Stimulated activated CD4-positive, alpha-beta T cell treated with anti-CD3 and anti-CD28 coated beads, TNF-alpha, amount 100 ng/mL, for 48 hours (primary cell): ENCODE data around the gene RACK1.

ENCODE experiments used
- DNase-seq, 3 donors: peaks; one replicate each; pipeline ENCODE4 v3.0.0-alpha.2; 2020; ENCODE audit warnings: low read depth in 3 of 3

RACK1 gene

GRCh38 chr5:181198106-181198685, 45.5 kb downstream of the RACK1 start:
- DNase-seq = no peak

GRCh38 chr5:181197326-181197951, 46.3 kb downstream of the RACK1 start:
- DNase-seq = no peak

DNA sequence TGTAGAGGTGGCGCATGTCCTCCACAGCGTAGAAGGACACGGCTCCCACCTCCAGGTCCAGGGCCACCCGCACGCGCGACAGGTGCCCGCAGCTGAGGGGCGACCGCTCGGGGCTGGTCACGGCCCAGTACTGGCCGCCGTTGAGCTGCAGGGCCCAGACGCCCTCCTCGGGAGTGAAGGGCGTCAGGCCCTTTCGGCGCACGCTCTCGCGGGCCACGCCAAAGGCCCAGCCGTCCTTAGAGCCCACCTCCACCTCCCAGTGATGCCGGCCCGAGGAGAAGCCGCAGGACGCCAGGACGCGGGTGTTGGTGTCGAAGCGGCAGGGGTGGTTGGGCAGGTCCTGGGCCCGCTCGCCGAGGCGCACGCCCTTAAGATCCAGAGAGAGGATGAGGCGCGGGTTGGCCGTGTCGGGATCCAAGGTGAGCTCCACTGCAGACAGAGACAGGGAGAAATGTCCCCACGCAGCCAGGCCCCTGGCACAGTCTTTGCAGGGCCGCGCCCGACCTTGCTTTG, 48.4 kb downstream of the RACK1 start:
- DNase-seq = no peak

DNA sequence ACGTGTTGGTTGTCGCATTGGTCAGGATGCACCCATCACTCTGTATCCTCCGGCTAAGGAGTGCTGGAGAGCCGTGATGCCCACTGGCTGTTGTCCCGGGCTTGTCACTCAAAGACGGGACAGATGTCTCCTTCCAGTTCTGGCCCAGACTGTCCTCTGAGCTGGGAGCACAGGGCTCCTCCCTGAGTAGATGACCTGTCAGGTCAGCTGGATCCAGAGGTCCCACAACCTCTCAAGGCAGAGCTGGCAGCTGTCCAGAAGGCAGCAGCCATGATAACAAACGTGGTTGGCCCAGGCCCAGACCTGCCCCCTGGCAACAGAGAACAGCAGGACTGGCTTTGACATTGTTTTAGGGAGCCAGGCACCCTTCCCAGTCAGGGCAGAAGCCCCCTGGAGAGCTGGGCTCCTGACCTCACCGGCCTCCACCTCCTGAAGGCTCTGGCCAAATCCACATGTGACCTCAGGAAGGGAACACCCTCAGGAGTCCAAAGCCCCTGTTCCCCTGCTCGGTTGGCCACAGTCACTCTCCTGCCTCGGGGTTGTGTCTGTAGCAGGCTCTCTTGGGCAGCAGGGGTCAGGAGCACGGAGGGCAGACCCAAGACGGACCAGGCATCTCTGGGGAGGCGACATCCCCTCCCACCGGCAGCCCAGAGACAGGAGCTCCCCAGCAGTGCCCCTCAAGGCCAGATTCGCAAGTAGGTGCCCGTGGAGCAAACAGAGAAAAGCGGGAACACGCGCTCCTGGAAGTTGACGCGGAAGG, 49.0 kb downstream of the RACK1 start:
- no peak for DNase-seq

DNA sequence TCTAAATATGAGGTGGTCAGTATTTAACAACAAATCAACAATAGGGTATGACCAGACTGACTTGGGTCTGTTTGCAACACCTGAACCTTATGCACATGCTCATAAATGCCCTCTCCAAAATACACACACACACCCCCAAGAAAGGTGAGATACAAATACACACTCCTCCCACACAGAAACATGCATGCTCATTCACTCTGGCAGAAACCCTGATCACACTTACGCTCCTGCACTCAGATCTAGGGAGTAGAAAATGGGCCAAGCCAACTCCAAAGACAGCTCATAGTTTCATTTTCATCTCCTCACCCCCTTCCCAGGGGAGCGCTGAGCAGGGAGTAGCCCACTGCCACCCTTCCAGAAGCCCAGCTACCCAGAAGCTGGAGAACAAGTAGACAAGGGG, 50.0 kb downstream of the RACK1 start:
- no peak for DNase-seq

GRCh38 chr5:181192337-181193046, 51.2 kb downstream of the RACK1 start:
- no peak for DNase-seq

GRCh38 chr5:181191526-181192336, 52.0 kb downstream of the RACK1 start:
- peak; percentile 85 to 92 (median 85) for DNase-seq

DNA sequence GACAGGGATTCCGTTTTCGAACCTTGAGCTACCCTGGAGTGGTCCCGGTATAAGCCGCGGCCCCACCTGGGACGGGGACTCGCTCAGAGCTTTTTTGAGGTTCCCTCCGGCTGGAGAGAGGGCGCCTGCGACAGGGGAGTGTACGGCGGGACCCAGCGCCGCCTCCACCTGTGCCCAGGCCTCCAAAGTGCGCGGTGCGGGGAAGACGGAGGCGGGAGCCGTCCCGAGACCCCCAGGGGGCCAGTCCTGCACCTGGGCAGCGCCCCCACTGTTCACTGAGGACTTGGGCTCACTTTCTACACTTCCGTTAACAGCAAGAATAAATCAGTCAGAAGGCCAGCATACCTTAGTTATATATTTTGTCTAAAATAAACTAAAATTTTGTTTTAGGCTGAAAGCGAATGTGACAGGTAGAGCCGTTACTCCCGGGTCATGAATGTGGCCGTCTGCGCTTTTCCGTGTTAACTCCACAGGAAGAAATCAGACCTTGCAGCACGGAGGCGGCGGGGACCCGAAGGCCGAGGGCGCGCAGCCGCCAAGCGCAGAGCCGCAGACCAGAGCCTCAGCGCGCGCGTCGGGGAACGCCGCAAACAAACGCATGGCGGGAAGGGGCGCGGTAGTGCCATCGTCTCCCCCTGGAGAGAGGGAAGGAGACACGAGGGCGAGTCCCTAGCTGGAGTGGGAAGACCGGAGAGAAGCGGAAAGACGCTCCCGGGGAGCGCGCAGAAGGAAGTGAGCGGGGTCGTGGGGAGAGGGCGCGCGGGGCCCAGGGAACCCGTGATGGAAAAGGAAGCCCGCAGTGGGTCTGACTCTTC, 52.8 kb downstream of the RACK1 start:
- DNase-seq = peak in 1 of 3 donors; percentile 44

GRCh38 chr5:181189962-181190710, 53.6 kb downstream of the RACK1 start:
- no peak for DNase-seq

DNA sequence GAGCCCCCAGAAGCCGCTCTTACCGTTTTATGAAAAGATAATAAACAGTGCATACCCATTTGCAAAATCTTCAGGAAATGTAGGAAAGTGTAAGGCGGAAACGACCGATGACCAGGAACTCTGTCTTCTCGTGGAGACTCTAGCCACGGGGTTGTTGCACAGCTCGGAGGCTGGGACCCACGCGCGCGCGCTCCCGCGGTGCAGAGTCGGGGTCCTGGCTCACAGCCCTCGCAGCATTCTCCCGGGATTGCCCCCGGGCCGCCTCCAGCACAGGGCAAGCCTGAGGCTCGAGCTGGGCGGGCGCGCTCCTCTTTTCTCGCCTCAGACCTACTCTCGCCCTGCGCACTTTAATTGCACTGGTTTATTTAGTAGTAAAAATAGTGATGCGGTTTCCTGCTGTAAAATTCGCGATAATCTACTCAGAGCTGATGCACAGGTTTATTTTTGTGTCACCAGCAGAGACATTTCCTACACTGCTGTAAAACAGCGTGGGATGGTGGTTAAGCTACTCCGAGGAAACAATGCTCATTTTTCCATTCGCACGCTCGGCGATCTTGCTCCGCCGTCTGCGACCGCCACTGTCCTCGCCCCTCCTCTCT, 54.2 kb downstream of the RACK1 start:
- peak in 2 of 3 donors; percentile 51 to 52 for DNase-seq

GRCh38 chr5:181188700-181189362, 54.9 kb downstream of the RACK1 start:
- peak; percentile 59 to 80 (median 76) for DNase-seq

DNA sequence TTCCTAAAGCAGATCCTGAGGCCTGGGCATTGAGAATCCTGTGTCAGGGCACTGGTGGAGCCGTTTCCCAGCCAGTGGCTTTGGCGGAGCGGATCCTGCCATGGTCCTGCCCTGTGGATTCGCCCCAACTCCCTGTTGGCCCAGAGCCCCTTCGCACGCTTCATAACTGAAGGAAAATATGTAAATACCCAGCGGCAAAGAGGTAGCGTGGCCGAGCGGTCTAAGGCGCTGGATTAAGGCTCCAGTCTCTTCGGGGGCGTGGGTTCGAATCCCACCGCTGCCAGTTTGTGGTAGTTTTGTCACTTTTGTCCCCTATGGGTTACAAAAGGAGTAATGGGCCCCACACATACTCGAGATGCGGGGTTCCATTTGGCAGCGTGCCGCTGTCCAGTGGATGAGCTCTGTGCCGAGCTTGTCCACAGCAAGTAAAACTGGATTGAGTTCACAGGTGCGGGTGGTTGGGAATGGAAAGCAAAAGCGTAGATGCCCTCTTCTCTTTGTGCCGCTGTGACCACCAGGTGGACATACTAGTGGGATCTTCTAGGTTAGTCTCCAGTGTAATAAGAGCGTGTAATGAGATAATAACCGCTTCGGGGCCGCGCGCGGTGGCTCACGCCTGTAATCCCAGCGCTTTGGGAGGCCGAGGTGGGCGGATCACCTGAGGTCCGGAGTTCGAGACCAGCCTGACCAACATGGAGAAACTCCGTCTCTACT, 56.0 kb downstream of the RACK1 start:
- DNase-seq = peak in 2 of 3 donors; percentile 46 to 70

DNA sequence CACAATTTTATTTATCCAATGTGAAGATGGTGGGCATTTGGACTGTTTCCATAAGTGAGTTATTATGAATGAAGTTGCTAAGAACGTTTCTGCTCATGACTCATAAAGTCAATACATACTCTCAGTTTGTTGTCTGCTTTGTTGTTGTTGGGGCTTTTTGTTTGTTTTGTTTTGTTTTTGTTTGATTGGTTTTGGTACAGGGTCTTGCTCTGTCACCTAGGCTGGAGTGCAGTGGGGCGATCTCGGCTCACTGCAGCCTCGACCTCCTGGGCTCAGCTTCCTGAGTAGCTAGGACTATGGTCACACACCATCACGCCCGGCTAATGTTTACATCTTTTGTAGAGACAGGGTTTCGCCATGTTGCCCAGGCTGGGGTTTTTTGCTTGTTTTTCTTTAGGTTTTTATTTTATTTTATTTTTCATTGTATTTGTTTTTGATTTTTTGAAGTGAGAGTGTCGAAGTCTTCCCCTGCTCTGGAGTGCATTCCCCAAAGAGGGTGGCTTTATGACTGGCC, 56.7 kb downstream of the RACK1 start:
- DNase-seq = no peak
